NCI-H526 (cell line): ENCODE results near the gene CTSZ.
"Not testable (repeated sequence)": the region's sequence is repeated elsewhere in the genome, so short reads cannot be mapped to it uniquely, and the experiment has no call there.

Experiments
- DNase-seq, 2 experiments: peaks; one replicate each; lab custom pipeline; 2025; lab: John Stamatoyannopoulos, UW

Gene CTSZ

GRCh38 chr20:58996226-58996611 is 10.8 kb downstream of the CTSZ start:
- DNase-seq = no peak

DNA sequence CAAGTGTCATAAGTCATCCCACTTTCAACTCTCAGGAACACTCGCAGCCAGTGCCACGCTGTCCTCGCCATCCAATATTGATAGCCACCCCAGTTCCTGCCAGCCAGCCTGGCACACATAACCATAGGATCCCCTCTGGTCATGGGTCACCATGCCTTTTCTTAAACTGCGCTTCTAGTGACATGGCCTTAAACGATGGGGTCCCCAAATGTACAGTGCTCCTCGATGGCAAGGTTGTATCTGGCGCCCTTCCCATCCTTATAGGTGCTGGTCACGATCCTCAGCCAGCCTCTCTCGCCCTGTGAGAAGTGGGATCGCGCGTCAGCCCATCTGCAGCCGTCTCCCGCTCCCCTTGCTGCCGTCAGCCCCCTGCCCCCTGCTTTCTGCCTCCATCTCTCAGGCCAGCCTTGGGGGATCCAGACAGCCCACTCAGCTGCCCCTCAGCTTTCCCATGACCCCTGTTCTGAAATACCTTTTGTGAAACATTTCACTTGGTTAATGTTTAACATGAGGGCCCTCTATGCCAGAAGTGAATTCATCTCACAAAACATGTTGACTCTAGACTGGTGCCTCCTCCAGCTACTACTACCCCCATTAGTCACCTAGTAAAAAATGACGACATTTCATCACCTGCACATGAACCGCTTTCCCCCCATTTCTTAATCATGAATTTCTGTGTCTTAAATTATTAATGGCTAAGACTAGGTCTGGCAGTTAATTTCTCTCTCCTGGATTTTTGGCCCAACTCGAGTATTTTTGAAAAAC is 11.4 kb downstream of the CTSZ start:
- no peak for DNase-seq

GRCh38 chr20:58994390-58995159 is 12.5 kb downstream of the CTSZ start:
- DNase-seq = no peak

GRCh38 chr20:58993332-58994248 is 13.5 kb downstream of the CTSZ start:
- no peak for DNase-seq

DNA sequence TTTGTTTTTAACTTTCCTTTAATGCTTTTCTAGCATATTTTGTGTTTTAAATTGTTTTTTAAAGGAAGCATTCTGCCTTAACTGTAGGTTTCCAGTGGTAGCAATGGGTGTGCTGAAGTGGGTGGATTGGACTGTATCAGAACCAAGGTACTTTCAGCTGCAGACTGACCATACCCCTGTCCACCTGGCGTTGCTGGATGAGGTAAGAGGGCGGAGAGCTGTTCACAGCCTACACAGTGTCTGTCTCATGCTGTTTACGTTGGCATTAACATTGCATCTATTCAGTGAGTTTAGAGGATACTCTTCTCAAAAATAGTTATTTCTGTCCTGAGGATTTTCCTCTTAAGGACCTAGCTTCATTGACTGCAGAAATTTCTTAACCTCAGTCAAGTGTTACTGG is 14.1 kb downstream of the CTSZ start:
- no peak for DNase-seq

GRCh38 chr20:58991715-58992114 is 15.3 kb downstream of the CTSZ start:
- no peak for DNase-seq

- DNase-seq = no peak
Measured at GRCh38 chr20:58990651-58991445, 16.2 kb downstream of the CTSZ start.

GRCh38 chr20:58989196-58989595 is 17.9 kb downstream of the CTSZ start:
- DNase-seq = no peak

GRCh38 chr20:58988565-58988882 is 18.5 kb downstream of the CTSZ start:
- DNase-seq = no peak

DNA sequence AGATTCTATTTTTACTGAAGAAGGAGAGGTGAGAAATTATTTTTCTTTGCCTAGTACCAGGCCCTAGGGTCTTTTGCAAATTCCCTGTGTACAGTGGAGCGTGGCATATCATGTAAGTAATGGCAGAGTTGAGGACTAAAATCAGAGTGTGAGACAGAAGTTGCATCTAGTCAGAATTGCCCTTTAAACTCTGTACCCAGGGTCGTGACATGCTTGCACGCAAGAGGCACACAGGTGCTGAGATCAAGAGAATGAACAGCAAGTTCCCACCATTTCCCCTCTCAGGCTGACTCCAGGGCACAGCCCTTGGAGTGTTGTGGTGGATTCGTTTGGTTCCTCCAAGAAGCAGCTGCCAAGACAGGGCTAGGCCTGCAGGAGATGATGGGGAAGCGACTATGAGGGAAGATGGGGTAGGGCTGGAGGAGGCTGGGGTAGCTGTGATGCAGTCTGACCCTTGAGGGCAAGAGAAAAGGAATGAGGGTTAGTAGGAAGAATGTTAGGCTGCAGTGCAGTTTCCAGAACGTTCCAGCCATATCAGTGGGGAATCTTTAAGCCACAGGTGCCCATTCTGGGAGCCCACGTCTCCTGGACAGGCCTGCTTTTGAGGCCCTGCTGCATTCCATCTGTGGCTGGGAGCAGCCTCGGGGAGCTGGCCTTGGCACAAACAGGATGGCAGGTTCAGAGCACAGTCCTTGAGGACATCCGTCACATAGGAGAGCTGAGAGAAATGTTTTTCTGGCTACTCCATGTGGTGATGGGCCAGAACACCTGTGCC is 19.1 kb downstream of the CTSZ start:
- DNase-seq = no peak

DNA sequence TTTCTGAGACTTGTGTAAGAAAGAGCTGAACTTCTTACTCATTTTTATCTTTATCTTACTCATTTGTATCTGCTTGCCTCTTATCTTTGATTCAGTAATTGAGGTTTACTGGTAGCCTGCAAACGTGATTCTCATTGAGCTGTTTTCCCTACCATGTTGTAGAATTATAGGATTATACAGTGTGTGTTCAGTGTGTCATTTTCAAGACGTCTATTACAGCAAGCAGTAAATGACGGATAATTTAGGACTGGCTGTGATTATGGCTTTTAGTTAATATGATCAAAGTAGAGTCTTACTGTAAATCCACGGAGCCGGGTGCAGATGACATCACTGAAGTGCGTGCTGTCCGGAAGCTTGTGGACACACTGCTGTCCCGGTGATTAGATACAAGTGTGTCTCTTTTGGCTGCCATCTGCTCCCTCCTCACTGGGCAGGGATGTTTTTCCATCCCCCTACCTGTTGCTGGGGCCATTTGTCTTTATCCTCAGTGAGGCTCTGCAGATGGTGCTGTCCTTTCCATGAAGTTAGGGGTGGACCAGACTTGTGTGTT is 20.0 kb downstream of the CTSZ start:
- no peak for DNase-seq

DNA sequence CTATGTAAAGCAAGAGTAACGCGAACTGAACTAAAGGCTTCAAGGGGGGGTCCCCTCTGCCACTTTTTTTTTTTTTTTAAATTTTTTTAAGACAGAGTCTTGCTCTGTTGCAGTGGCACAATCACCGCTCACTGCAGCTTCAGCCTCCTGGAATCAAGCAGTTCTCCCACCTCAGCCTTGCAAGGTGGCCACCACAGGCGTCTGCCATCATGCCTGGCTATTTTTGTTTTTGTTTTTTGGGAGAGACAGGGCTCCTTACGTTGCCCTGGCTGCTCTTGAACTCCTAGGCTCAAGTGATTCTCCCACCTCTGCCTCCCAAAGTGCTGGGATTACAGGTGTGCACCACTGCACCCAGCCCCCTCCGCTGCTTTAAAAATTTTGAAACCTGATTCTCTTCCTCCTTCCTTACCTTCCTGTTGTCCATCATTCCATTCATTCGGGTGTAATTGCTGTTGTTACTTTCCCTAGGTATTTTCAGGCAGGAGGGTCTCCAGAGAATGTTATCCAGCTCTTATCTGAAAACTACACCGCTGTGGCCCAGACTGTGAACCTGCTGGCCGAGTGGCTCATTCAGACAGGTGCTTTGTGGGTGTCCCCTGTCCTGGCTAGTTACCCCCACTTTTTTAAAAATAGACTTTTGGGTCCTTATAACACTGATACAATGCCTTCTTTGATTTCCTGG is 20.6 kb downstream of the CTSZ start:
- no peak for DNase-seq

DNA sequence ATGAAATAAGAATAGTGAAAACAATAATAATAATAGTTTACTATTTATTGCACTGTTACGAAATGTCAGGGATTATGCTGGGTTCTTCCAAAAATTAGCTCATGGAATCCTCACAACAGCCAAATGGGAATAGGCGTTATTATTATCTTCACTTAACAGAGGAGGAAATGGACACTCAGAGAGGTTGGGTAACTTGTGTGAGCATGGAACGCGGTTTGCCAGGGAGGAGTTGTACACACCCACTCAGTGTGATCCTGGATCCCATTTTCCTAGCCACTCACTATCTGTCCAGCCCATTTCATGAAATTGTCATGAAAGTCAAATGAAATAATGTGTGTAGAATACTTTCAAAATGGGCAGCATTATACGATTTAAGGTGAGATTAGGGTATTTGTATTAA is 21.4 kb downstream of the CTSZ start:
- DNase-seq = no peak

DNA sequence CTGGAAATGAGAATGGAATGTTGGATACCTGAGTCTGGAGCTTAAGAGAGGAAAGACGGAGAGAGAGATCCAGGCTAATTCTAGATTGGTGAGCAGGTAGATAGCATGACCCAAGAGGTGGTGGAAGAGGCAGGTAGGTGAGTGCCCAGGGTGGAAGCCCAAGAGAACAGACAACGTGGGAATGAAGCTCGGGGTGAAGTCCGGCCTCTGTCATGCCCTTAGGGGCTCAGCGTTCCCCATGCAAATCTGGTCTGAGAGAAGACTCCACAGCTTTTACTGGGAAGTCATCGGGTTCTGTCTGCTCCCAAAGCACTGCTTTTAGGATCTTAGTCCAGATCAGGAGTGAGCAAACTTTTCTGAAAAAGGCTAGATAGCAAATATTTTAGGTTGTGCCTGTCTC is 22.4 kb downstream of the CTSZ start:
- DNase-seq = peak; percentile 17 to 48

- not testable (repeated sequence) for DNase-seq
Measured at GRCh38 chr20:58983115-58983468, 24.0 kb downstream of the CTSZ start.

DNA sequence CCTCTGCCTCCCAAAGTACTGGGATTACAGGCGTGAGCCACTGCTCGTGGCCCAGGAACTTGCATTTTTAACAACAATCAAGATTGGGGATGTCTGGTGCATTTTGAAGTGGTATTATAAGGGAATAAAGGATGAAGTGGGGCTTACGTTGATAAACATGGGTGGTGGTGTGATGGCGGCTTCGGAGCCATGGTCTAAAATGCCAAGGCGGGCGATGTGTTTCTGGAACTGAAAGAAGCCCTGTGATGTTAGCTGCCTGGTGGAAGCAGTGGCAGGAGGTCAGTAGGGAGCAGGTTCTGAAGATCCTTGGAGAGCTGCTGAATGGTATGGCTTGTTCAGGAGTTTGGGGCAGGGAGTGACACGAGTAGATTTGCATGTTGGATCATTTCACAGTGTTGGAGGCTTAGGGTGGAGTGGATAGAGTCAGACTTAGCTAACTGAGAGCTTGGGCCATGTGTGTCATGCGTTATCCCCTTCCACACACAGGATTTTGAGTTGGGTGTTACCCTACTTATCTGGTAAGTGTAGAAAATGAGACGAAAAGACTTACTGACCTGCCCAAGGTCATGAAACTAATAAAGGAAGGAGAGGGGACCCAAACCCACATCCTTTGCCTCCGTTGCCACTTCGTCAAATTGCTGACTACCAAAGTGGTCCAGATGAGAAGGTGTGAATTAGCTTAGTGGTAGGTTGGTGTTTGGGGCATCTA is 24.5 kb downstream of the CTSZ start:
- DNase-seq = peak; percentile 87 to 88

DNA sequence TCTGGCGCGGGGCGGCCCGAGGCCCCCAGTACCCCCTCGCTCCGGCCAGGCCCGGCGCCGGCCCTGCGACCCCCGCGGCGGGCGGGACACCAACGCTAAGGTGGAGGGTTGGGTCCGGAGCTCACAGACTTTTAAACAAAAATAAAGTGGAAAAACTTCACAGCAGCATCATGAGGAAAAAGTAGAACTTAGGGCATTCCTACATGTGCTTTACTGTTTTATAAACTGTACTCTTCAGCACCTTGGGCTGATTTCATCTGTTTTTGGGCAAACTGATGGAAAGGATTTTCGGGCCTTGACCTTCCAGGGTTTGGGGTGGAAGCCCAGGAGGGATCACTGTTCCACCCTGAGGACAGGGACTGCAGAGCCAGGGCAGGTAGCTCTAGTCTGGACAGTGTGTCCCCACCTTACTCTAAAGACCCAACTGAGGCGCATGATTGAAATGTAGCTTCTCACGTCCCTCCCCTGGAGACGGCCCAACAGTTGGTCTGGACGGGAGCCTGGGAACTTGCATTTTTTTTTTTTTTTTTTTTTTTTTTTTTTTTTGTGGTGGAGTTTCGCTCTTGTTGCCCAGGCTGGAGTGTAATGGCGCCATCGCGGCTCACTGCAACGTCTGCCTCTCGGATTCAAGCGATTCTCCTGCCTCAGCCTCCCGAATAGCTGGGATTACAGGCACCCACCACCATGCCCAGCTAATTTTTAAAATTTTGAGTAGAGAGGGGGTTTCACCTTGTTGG is 25.3 kb downstream of the CTSZ start:
- DNase-seq = peak in 1 of 2 experiments; percentile 52

- DNase-seq = peak; percentile 71 to 96
Measured at GRCh38 chr20:58980711-58981627, 26.1 kb downstream of the CTSZ start, which contains the start of gene NELFCD. NELFCD (plus strand) TSS chr20:58981256; CDS start chr20:58981310, 54 bp downstream.
